Measurements from ENCODE around the gene RPN2. TPM values are rescaled to one million over a fixed set of nuclear protein-coding genes. Genes with fewer than 3 reads are reported as not detected.

Gene RPN2
- total and polyA plus RNA-seq, 11 donors = 36.3 to 206 (median 105) TPM

DNA sequence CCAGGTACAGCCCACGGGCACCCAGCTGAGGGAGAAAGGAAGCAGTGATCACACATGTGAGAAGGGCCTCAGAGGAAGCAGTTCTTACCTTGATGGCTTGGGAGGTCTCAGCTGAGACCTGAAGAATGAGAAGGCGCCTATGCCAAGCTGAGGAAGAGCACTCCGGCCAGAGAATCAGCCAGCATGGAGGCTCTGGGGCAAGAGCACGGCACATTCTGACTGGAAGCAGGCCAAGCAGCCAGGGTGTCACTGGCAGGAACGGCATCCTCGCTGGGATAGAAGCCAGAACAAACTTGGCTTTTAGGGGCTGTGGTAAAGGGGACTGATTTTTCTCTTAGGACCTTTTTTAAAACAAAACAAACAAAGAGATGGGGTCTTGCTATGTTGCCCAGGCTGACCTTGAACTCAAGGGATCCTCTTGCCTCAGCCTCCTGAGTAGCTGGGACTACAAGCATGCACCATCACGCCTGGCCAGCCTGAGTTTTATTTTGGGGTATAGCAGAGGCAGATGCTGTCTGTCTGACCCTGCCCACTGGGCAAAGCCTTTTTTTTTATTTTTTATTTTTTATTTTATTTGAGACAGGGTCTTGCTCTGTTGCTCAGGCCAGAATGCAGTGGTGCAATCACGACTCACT lies 64.9 kb downstream of the RPN2 start:
- DNase-seq (peak; percentile 58 to 81 (median 68)), ATAC-seq (peak; percentile 72 to 84 (median 80))
- peak overlapping the region in 9 of 12 donors; percentile 22 to 71 (median 39) for H3K27ac ChIP-seq
- intact Hi-C loops (cut with DNase I) = no loop called here
- no peak overlapping the region for H3K4me3 ChIP-seq
- H3K4me1 ChIP-seq = peaks cover 0 to 17% (median 7%) of the 10 kb centered on the region in 12 donors
- H3K9me3 ChIP-seq = no peaks in the 10 kb centered on the region
- TF ChIP-seq, protein P1, sequence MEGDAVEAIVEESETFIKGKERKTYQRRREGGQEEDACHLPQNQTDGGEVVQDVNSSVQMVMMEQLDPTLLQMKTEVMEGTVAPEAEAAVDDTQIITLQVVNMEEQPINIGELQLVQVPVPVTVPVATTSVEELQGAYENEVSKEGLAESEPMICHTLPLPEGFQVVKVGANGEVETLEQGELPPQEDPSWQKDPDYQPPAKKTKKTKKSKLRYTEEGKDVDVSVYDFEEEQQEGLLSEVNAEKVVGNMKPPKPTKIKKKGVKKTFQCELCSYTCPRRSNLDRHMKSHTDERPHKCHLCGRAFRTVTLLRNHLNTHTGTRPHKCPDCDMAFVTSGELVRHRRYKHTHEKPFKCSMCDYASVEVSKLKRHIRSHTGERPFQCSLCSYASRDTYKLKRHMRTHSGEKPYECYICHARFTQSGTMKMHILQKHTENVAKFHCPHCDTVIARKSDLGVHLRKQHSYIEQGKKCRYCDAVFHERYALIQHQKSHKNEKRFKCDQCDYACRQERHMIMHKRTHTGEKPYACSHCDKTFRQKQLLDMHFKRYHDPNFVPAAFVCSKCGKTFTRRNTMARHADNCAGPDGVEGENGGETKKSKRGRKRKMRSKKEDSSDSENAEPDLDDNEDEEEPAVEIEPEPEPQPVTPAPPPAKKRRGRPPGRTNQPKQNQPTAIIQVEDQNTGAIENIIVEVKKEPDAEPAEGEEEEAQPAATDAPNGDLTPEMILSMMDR (IDR thresholded peaks at IDR 0.05) = no peak
- no peak for TF ChIP-seq POLR2A (IDR thresholded peaks at IDR 0.05)
- 51 to 61% (median 59%) methylated on average over 7 to 8 of the region's 8 CpGs for WGBS, 4 donors
- H3K27me3 ChIP-seq = no peaks in the 10 kb centered on the region
- peaks cover 0 to 54% (median 40%) of the 10 kb centered on the region in 9 donors for H3K36me3 ChIP-seq

DNA sequence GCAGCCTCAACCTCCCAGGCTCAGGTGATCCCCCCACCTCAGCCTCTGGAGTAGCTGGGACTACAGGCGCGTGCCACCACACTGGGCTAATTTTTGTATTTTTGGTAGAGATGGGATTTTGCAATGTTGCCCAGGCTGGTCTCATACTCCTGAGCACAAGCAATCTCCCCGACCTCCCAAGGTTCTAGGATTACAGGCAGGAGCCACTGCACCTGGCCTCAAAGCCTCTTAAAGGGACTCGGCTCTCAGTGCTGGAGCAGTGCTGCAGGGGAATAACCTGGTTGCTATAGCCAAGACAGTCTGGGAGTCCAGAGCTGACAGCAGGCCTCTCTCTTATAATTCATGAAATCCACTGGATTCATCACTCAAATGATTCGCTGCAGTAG lies 65.4 kb downstream of the RPN2 start:
- DNase-seq = no peak
- WGBS, 4 donors = 77 to 88% (median 83%) methylated on average over 5 of the region's 5 CpGs
- ATAC-seq = no peak
- peaks cover 0 to 49% (median 35%) of the 10 kb centered on the region in 9 donors for H3K36me3 ChIP-seq
- H3K27ac ChIP-seq = peak overlapping the region in 1 of 12 donors; percentile 71
- H3K27me3 ChIP-seq = no peaks in the 10 kb centered on the region
- no peak for TF ChIP-seq POLR2A (IDR thresholded peaks at IDR 0.05)
- TF ChIP-seq, protein P1 (IDR thresholded peaks at IDR 0.05) = no peak
- H3K9me3 ChIP-seq = no peaks in the 10 kb centered on the region
- intact Hi-C loops (cut with DNase I) = no loop called here
- peaks cover 0 to 14% (median 5%) of the 10 kb centered on the region in 12 donors for H3K4me1 ChIP-seq
- no peak overlapping the region for H3K4me3 ChIP-seq

DNA sequence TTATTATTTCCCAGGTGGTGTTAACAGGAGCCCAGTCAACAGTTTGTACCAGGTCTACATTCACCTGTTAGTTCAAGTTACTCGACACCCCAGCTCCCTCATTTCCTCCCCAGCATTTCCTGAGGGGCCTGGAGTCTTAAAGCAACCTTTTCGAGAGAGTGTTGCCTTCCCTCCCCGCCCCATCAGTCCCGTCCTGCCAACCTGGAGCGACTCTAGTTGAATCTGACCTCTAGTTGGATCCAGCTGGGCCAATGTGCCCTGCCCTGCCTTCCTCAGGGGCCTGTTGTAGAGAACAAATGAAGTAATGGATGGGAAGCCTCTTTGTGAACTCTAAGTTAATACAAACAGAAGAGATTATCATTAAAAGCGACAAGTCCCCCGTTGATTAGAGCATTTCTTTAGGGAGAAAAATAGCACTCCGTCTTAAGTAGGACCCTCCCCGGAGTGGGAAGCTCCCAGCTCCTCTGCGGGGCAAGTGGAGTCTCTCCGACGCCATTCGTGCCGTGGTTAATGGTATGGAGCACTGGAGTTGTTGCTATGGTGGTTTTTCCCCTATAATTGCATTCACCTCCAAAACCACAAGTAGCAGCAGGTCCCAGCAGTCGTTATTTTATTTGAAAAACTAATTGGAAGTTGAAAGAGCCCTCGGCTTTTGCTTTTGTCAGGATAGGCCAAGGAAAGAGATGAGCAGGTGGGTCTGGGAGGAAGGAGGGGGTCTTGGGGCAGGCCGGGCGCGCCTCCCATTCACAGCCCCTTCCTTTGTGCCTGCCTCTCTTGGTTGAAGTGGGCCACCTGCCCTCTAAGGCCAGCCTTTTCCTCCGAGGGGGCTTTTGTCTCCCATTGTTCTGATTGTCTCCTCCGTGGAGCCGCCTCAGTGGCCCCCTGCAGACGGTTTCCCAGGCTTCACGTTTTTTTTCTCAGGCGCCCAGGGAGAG lies 66.4 kb downstream of the RPN2 start:
- Histone ChIP-seq H3K4me1 (peaks cover 0 to 14% (median 5%) of the 10 kb centered on the region in 12 donors), H3K4me3 (no peak overlapping the region), H3K9me3 (no peaks in the 10 kb centered on the region), H3K27ac (no peak overlapping the region), H3K27me3 (no peaks in the 10 kb centered on the region), H3K36me3 (peaks cover 0 to 40% (median 25%) of the 10 kb centered on the region in 9 donors)
- intact Hi-C loops (cut with DNase I) = no loop called here
- no peak for TF ChIP-seq POLR2A (IDR thresholded peaks at IDR 0.05)
- TF ChIP-seq, protein P1 (IDR thresholded peaks at IDR 0.05) = no peak
- no peak for ATAC-seq
- DNase-seq = no peak
- 83 to 87% (median 84%) methylated on average over 25 of the region's 25 CpGs for whole genome bisulfite sequencing, 4 donors

DNA sequence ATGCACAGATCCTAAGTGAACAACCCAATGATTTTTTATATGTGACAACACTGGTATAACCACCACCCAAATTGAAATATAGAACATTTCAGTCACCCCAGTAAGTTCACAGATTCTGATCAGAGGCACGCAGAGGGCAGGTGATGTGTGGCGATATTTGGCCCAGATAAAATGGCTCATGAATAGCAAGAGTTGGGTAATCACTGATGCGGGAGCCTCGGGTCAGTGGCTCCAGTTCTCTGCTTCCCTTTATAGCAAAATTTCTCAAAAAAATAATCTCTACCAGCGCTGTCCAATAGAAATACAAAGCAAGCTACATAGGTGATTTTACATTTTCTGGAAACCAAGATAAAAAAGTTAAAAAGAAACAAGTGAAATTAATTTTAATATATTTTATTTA lies 67.6 kb downstream of the RPN2 start:
- ATAC-seq = no peak

More for the DNA sequence above, 67.6 kb downstream of the RPN2 start:
- TF ChIP-seq, protein P1 (IDR thresholded peaks at IDR 0.05) = no peak
- no peak for TF ChIP-seq POLR2A (IDR thresholded peaks at IDR 0.05)
- intact Hi-C loops (cut with DNase I) = no loop called here
- DNase-seq = no peak
- Histone ChIP-seq H3K36me3 (peaks cover 0 to 27% (median 15%) of the 10 kb centered on the region in 9 donors), H3K27me3 (no peaks in the 10 kb centered on the region), H3K4me3 (no peak overlapping the region), H3K27ac (no peak overlapping the region), H3K4me1 (peaks cover 0 to 14% (median 5%) of the 10 kb centered on the region in 12 donors), H3K9me3 (no peaks in the 10 kb centered on the region)
- WGBS, 4 donors = 95 to 97% (median 96%) methylated on average over 5 of the region's 5 CpGs

All from heart left ventricle (tissue), 16 donors.